Prostate gland (tissue), 2 donors: Measurements from ENCODE around the gene ATXN10. TPM values are rescaled to one million over a fixed set of nuclear protein-coding genes. Genes with fewer than 3 reads are reported as not detected.

Source experiments
- DNase-seq: peaks from one replicate; pipeline ENCODE4 v3.0.0-alpha.2; 2019; ENCODE audit warnings: low spot score
- H3K27ac ChIP-seq, 2 donors: fragments of 200-600 bp; sonication (generic); 2 replicates each; pipeline ENCODE4 v1.5.1; 2017 to 2019
- H3K27me3 ChIP-seq: fragments of 200-600 bp; sonication (generic); replicated peaks from 2 replicates; pipeline ENCODE4 v1.5.1; 2019; ENCODE audit not compliant: insufficient read depth
- H3K36me3 ChIP-seq, 2 donors: fragments of 200-600 bp; sonication (generic); 1 replicate in 1 of 2; 2 replicates in 1 of 2; pipeline versions ENCODE4 v1.5.1 to v1.8.1; 2017 to 2019
- H3K4me1 ChIP-seq: fragments of 200-600 bp; sonication (generic); replicated peaks from 2 replicates; pipeline ENCODE4 v1.5.1; 2019
- H3K4me3 ChIP-seq, 2 donors: fragments of 200-600 bp; sonication (generic); 2 replicates each; pipeline ENCODE4 v1.5.1; 2017 to 2019
- H3K9me3 ChIP-seq: fragments of 200-600 bp; sonication (generic); 2 replicates; pipeline ENCODE4 v1.5.1; 2017
- POLR2A ChIP-seq: fragments of 450-650 bp; IDR thresholded peaks from one replicate; pipeline ENCODE4 v1.6.1; 2016; ENCODE audit warnings: antibody characterized with exemption, mild to moderate bottlenecking
- POLR2AphosphoS5 ChIP-seq: sonication (generic); formaldehyde crosslinking; IDR thresholded peaks from one replicate; pipeline ENCODE4 v1.6.1; 2017; ENCODE audit warnings: antibody characterized with exemption
- WGBS: methylation state at CpG from one replicate; pipeline ENCODE4 v1.1.5; 2018; 5-methylcytosine and 5-hydroxymethylcytosine counted together
- intact Hi-C: fragments of 100-400 bp; cut with DNase I; formaldehyde crosslinking; loops from one replicate; pipeline ENCODE4 v1.14.2; 2022
- total RNA-seq, 2 donors: library from RNA; depleted of rRNA; stranded (reverse); fragments of >200 nt; gene quantifications; one replicate each; pipeline ENCODE4 v1.1.0, GENCODE V29; 2016
- TF ChIP-seq, protein P1 (sequence below), 4 experiments: fragments of 200-600 bp in 2 of 4; fragments of 450-650 bp in 2 of 4; sonication (generic) in 2 of 4; IDR thresholded peaks; 1 replicate in 3 of 4; 2 replicates in 1 of 4; pipeline ENCODE4 v1.5.1; 2016 to 2019; ENCODE audit warnings: antibody characterized with exemption in 4 of 4, mild to moderate bottlenecking in 2 of 4, moderate library complexity in 2 of 4

The ATXN10 gene
- total RNA-seq, 2 donors from 2014 or later, result 125 to 148 TPM

DNA sequence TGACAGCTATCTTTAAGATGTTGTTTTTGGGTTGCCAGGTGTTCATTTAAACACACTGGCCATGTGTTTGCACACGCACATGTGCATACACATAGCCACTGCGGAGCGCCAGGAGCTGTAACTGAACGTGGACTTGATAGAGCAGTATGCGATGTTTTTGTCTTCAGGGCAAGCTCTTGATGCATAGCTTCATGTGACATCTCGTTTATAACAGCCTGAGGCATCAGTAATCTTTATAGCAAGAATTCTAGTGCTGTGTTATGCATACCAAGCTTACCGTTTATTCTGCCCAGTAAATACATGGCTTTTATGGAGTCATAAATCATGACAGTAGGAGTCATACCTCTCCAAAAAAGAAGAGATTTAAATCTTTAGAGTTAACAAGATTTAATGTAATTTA lies 87.0 kb downstream of the ATXN10 start:
- H3K4me1 ChIP-seq, result no peaks in the 10 kb centered on the region
- H3K27me3 ChIP-seq, result no peaks in the 10 kb centered on the region
- no peak overlapping the region for H3K4me3 ChIP-seq
- no peaks in the 10 kb centered on the region for H3K9me3 ChIP-seq
- no peaks in the 10 kb centered on the region for H3K36me3 ChIP-seq
- intact Hi-C loops, result no loop called here
- no peak for TF ChIP-seq POLR2A
- no peak for TF ChIP-seq POLR2AphosphoS5
- TF ChIP-seq, protein P1, sequence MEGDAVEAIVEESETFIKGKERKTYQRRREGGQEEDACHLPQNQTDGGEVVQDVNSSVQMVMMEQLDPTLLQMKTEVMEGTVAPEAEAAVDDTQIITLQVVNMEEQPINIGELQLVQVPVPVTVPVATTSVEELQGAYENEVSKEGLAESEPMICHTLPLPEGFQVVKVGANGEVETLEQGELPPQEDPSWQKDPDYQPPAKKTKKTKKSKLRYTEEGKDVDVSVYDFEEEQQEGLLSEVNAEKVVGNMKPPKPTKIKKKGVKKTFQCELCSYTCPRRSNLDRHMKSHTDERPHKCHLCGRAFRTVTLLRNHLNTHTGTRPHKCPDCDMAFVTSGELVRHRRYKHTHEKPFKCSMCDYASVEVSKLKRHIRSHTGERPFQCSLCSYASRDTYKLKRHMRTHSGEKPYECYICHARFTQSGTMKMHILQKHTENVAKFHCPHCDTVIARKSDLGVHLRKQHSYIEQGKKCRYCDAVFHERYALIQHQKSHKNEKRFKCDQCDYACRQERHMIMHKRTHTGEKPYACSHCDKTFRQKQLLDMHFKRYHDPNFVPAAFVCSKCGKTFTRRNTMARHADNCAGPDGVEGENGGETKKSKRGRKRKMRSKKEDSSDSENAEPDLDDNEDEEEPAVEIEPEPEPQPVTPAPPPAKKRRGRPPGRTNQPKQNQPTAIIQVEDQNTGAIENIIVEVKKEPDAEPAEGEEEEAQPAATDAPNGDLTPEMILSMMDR (IDR thresholded peaks at IDR 0.05), result no peak
- no peak for DNase-seq
- 27% methylated on average over 7 of the region's 7 CpGs for whole genome bisulfite sequencing
- H3K27ac ChIP-seq, result no peak overlapping the region

DNA sequence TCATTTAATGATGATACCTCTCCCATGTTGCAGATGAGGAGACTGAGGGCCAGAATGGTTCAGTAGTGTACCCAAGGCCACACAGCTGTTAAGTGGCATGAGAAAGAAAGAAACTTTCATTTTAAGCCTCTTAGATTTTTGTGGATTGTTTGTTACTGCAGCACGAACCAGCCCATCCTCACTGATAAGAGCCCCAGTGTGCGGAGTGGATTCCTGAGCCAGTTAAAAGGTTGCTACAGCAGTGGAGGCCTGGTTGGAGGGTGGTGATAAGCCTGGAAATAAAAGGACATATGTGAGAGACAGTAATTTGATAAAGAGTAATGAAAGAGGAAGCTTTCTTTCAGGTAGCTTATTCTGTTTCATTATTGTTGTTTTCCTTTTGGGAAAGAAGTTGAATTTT lies 89.0 kb downstream of the ATXN10 start:
- Histone ChIP-seq H3K4me1 (no peaks in the 10 kb centered on the region), H3K27ac (no peak overlapping the region), H3K9me3 (no peaks in the 10 kb centered on the region), H3K27me3 (no peaks in the 10 kb centered on the region), H3K4me3 (no peak overlapping the region), H3K36me3 (no peaks in the 10 kb centered on the region)
- DNase-seq, result no peak
- 96% methylated on average over 2 of the region's 2 CpGs for whole genome bisulfite sequencing
- intact Hi-C loops, result no loop called here
- TF ChIP-seq POLR2A, result no peak
- TF ChIP-seq, protein P1 (IDR thresholded peaks at IDR 0.05), result no peak
- no peak for TF ChIP-seq POLR2AphosphoS5

DNA sequence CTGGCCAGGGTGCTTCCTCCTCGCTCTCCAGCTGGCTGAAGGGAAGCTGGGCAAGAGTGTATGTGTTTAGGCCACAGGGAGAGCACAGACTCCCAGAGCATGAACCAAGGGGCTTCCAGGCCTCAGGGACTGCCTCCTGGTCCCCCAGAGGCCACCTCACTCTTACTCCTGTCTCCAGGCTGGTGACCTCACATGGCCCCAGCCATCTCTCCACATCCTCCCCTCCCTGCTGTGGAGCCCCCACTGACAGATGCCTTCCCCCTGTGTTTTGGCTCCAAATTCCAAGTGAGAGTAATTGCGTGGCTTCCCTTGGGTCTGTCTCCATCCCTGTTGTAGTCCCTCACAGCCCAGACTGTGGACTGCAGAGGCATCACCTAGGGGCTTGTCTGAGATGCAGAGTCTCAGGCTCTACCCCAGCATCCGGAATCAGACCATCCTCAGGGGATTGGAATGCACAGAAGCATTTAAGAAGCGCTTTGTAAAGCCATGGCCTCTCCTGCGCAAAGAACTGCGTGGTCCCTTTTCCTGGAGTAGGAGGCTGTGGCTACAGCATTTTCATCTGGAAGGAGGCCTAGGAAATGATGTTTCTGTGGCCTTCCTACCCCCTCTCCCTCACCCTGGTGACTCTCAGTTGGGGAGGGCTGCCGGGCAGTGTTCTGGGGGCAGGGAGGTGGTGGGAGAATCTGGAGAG lies 91.1 kb downstream of the ATXN10 start:
- no peaks in the 10 kb centered on the region for H3K4me1 ChIP-seq
- WGBS, result 95% methylated on average over 7 of the region's 7 CpGs
- no peak overlapping the region for H3K4me3 ChIP-seq
- H3K27ac ChIP-seq, result no peak overlapping the region
- no peaks in the 10 kb centered on the region for H3K9me3 ChIP-seq
- TF ChIP-seq POLR2AphosphoS5, result no peak
- TF ChIP-seq POLR2A, result no peak
- TF ChIP-seq, protein P1 (IDR thresholded peaks at IDR 0.05), result no peak
- H3K27me3 ChIP-seq, result no peaks in the 10 kb centered on the region
- H3K36me3 ChIP-seq, result no peaks in the 10 kb centered on the region
- no peak for DNase-seq
- intact Hi-C loops, result no loop called here

DNA sequence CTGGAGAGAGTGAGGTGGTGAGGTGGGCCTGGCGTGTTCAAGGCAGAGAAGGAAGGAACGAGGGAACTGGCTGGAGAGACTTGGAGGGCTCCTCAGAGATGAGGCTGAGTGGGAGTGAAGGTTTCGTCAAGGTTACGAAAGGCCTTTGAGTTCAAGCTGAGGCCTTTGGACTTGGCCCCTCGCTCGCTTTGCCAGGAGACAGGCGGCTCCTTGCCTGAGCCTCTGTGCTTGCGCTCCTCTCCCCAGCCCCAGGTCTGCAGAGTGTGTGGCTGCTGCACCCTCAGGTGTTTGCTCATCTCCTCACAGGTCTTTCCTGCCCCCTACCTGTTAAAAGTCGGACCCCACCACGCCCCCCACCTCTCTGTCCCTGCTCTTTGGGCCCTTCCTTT lies 91.6 kb downstream of the ATXN10 start:
- intact Hi-C loops, result no loop called here
- no peak for DNase-seq
- no peaks in the 10 kb centered on the region for H3K4me1 ChIP-seq
- no peak overlapping the region for H3K27ac ChIP-seq
- TF ChIP-seq, protein P1 (IDR thresholded peaks at IDR 0.05), result no peak
- TF ChIP-seq POLR2AphosphoS5 (no peak), POLR2A (no peak)
- WGBS, result 88% methylated on average over 10 of the region's 10 CpGs
- no peak overlapping the region for H3K4me3 ChIP-seq
- H3K27me3 ChIP-seq, result no peaks in the 10 kb centered on the region
- no peaks in the 10 kb centered on the region for H3K9me3 ChIP-seq
- H3K36me3 ChIP-seq, result no peaks in the 10 kb centered on the region

DNA sequence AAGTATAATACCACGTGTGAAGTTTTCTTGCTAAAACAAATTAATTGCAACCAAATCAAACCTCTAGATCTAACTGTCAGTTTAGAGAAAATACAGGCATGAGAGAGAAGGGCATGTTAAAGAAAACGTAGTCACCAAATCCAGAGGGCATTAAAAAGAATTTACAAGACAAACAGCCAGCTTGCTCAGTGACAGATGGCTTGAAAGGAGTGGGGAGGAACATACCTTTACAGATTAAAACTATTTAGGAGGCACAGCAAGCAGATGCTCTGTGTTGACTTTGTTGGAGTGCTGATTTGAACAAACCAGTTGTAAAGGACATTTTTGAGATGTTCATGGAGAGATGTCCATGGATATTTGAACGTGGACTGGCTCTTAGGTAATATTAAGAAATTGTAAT lies 96.9 kb downstream of the ATXN10 start:
- Histone ChIP-seq H3K27ac (no peak overlapping the region), H3K9me3 (no peaks in the 10 kb centered on the region), H3K4me3 (no peak overlapping the region), H3K4me1 (no peaks in the 10 kb centered on the region), H3K36me3 (no peaks in the 10 kb centered on the region), H3K27me3 (no peaks in the 10 kb centered on the region)
- intact Hi-C loops, result no loop called here
- TF ChIP-seq POLR2A (no peak), POLR2AphosphoS5 (no peak)
- TF ChIP-seq, protein P1 (IDR thresholded peaks at IDR 0.05), result no peak
- no peak for DNase-seq
- WGBS, result 58% methylated on average over 3 of the region's 3 CpGs
